ENCODE data around the gene IFNK. TPM values are rescaled to one million over a fixed set of nuclear protein-coding genes. Genes with fewer than 3 reads are reported as not detected.

Gene IFNK
- total RNA-seq (not detected), polyA plus RNA-seq (not detected)

DNA sequence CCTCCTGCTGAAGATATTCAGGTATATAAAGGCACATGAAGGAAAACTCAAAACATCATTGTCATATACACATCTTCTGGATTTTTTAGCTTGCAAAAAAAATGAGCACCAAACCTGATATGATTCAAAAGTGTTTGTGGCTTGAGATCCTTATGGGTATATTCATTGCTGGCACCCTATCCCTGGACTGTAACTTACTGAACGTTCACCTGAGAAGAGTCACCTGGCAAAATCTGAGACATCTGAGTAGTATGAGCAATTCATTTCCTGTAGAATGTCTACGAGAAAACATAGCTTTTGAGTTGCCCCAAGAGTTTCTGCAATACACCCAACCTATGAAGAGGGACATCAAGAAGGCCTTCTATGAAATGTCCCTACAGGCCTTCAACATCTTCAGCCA, at the start of gene IFNK:
IFNK (plus strand) TSS at position 55 of the 400 bp plus-strand sequence; CDS start at position 102, 47 bp downstream.
- H3K9ac ChIP-seq (ENCODE audit: low read depth in 1 of 2, low read length in 2 of 2), result no peak within 1 kb of the TSS
- H3K4me3 ChIP-seq (ENCODE audit: low read depth in 1 of 3, low read length in 3 of 3), result no peak within 1 kb of the TSS
- H3K9me3 ChIP-seq (ENCODE audit: control insufficient read depth in 4 of 4, low read length in 3 of 4), result no peaks in the 10 kb centered on the region
- peaks cover 0 to 6% (median 3%) of the 10 kb centered on the region in 4 donors for H3K4me1 ChIP-seq (ENCODE audit: control insufficient read depth in 4 of 4, insufficient read depth in 4 of 4, low read length in 3 of 4)
- no peaks in the 10 kb centered on the region for H3K27me3 ChIP-seq (ENCODE audit: control insufficient read depth in 4 of 4, insufficient read depth in 4 of 4, low read length in 3 of 4)
- H3K27ac ChIP-seq (ENCODE audit: low read depth in 1 of 2, low read length in 2 of 2), result no peak within 1 kb of the TSS
- no peak for DNase-seq (ENCODE audit: low spot score)
- 93% methylated on average over 2 of the region's 2 CpGs for WGBS
- TF ChIP-seq GABPA (IDR thresholded peaks at IDR 0.05 in 1 of 2, conservative IDR thresholded peaks at IDR 0.05 in 1 of 2) (no peak), HNF4G (IDR thresholded peaks at IDR 0.05) (no peak), TAF1 (conservative IDR thresholded peaks at IDR 0.05) (no peak), JUND (IDR thresholded peaks at IDR 0.05) (no peak), HNF4A (conservative IDR thresholded peaks at IDR 0.05) (no peak), FOXA1 (IDR thresholded peaks at IDR 0.05) (no peak)
- TF ChIP-seq, protein P1, sequence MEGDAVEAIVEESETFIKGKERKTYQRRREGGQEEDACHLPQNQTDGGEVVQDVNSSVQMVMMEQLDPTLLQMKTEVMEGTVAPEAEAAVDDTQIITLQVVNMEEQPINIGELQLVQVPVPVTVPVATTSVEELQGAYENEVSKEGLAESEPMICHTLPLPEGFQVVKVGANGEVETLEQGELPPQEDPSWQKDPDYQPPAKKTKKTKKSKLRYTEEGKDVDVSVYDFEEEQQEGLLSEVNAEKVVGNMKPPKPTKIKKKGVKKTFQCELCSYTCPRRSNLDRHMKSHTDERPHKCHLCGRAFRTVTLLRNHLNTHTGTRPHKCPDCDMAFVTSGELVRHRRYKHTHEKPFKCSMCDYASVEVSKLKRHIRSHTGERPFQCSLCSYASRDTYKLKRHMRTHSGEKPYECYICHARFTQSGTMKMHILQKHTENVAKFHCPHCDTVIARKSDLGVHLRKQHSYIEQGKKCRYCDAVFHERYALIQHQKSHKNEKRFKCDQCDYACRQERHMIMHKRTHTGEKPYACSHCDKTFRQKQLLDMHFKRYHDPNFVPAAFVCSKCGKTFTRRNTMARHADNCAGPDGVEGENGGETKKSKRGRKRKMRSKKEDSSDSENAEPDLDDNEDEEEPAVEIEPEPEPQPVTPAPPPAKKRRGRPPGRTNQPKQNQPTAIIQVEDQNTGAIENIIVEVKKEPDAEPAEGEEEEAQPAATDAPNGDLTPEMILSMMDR (IDR thresholded peaks at IDR 0.05; ENCODE audit: low read depth, low read length, missing input control), result no peak
- TF ChIP-seq, protein P2, sequence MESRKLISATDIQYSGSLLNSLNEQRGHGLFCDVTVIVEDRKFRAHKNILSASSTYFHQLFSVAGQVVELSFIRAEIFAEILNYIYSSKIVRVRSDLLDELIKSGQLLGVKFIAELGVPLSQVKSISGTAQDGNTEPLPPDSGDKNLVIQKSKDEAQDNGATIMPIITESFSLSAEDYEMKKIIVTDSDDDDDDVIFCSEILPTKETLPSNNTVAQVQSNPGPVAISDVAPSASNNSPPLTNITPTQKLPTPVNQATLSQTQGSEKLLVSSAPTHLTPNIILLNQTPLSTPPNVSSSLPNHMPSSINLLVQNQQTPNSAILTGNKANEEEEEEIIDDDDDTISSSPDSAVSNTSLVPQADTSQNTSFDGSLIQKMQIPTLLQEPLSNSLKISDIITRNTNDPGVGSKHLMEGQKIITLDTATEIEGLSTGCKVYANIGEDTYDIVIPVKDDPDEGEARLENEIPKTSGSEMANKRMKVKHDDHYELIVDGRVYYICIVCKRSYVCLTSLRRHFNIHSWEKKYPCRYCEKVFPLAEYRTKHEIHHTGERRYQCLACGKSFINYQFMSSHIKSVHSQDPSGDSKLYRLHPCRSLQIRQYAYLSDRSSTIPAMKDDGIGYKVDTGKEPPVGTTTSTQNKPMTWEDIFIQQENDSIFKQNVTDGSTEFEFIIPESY (IDR thresholded peaks at IDR 0.05), result no peak
- H3K36me3 ChIP-seq (ENCODE audit: control insufficient read depth in 4 of 4, insufficient read depth in 3 of 4, low read depth in 1 of 4, low read length in 3 of 4), result no peaks in the 10 kb centered on the region

DNA sequence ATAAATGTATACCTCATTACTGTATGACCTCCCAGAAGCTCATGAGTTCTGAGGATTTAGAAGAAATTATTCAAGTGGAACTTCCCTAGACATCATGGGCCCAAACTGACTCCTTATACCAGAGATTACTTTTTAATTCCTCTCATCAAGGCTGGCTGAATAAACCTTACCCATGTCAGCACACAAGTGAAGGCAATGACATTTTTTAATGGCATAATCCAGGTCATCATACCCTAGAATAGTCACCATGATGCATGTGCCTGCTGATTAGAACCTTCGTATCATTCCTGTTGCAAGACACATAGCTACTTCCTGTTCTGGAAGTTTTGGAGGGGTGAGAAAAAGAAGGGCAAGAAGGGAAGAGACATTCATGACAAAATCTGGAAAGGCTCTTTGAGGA, 49.8 kb upstream of the IFNK start:
- Histone ChIP-seq H3K27ac (ENCODE audit: low read depth in 1 of 2, low read length in 2 of 2) (no peak overlapping the region), H3K9me3 (ENCODE audit: control insufficient read depth in 4 of 4, low read length in 3 of 4) (no peaks in the 10 kb centered on the region), H3K4me3 (ENCODE audit: low read depth in 1 of 3, low read length in 3 of 3) (no peak overlapping the region), H3K4me1 (ENCODE audit: control insufficient read depth in 4 of 4, insufficient read depth in 4 of 4, low read length in 3 of 4) (no peaks in the 10 kb centered on the region), H3K9ac (ENCODE audit: low read depth in 1 of 2, low read length in 2 of 2) (no peak overlapping the region), H3K36me3 (ENCODE audit: control insufficient read depth in 4 of 4, insufficient read depth in 3 of 4, low read depth in 1 of 4, low read length in 3 of 4) (no peaks in the 10 kb centered on the region), H3K27me3 (ENCODE audit: control insufficient read depth in 4 of 4, insufficient read depth in 4 of 4, low read length in 3 of 4) (no peaks in the 10 kb centered on the region)
- no peak for DNase-seq (ENCODE audit: low spot score)
- WGBS, result 80% methylated on average over 1 of the region's 1 CpG
- TF ChIP-seq FOXA1 (IDR thresholded peaks at IDR 0.05), result no peak
- TF ChIP-seq, protein P1 (IDR thresholded peaks at IDR 0.05; ENCODE audit: low read depth, low read length, missing input control), result no peak
- TF ChIP-seq YY1 (IDR thresholded peaks at IDR 0.05), result no peak
- no peak for TF ChIP-seq FOXA2 (IDR thresholded peaks at IDR 0.05)
- TF ChIP-seq HNF4G (IDR thresholded peaks at IDR 0.05), result no peak
- TF ChIP-seq, protein P3, sequence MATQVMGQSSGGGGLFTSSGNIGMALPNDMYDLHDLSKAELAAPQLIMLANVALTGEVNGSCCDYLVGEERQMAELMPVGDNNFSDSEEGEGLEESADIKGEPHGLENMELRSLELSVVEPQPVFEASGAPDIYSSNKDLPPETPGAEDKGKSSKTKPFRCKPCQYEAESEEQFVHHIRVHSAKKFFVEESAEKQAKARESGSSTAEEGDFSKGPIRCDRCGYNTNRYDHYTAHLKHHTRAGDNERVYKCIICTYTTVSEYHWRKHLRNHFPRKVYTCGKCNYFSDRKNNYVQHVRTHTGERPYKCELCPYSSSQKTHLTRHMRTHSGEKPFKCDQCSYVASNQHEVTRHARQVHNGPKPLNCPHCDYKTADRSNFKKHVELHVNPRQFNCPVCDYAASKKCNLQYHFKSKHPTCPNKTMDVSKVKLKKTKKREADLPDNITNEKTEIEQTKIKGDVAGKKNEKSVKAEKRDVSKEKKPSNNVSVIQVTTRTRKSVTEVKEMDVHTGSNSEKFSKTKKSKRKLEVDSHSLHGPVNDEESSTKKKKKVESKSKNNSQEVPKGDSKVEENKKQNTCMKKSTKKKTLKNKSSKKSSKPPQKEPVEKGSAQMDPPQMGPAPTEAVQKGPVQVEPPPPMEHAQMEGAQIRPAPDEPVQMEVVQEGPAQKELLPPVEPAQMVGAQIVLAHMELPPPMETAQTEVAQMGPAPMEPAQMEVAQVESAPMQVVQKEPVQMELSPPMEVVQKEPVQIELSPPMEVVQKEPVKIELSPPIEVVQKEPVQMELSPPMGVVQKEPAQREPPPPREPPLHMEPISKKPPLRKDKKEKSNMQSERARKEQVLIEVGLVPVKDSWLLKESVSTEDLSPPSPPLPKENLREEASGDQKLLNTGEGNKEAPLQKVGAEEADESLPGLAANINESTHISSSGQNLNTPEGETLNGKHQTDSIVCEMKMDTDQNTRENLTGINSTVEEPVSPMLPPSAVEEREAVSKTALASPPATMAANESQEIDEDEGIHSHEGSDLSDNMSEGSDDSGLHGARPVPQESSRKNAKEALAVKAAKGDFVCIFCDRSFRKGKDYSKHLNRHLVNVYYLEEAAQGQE (IDR thresholded peaks at IDR 0.05), result no peak
- no peak for TF ChIP-seq TAF1 (conservative IDR thresholded peaks at IDR 0.05)
- TF ChIP-seq, protein P4, sequence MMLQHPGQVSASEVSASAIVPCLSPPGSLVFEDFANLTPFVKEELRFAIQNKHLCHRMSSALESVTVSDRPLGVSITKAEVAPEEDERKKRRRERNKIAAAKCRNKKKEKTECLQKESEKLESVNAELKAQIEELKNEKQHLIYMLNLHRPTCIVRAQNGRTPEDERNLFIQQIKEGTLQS (IDR thresholded peaks at IDR 0.05), result no peak
- no peak for TF ChIP-seq GABPA (IDR thresholded peaks at IDR 0.05 in 1 of 2, conservative IDR thresholded peaks at IDR 0.05 in 1 of 2)
